Heart left ventricle (tissue), 16 donors: Measurements from ENCODE around the gene SPAG4. TPM values are rescaled to one million over a fixed set of nuclear protein-coding genes. Genes with fewer than 3 reads are reported as not detected.

Source experiments
- ATAC-seq, 4 donors: fragments of 200-7000 bp; cut with Tn5 transposase; one replicate each; pipeline ENCODE4 v1.9.1; 2020 to 2022; ENCODE audit warnings: moderate library complexity in 4 of 4, mild to moderate bottlenecking in 3 of 4, moderate number of reproducible peaks in 1 of 4
- DNase-seq, 5 donors: peaks; one replicate each; pipeline ENCODE4 v3.0.0-alpha.2; 2020
- H3K27ac ChIP-seq, 12 donors: fragments of 200-600 bp; sonication (generic) in 4 of 12; one replicate each; pipeline versions ENCODE4 v1.5.0 to v1.8.0; 2016 to 2022; ENCODE audit warnings: mild to moderate bottlenecking in 2 of 12
- H3K27me3 ChIP-seq, 9 donors: fragments of 200-600 bp; sonication (generic) in 2 of 9; one replicate each; pipeline versions ENCODE4 v1.5.1 to v1.8.0; 2016 to 2022; ENCODE audit warnings: mild to moderate bottlenecking in 3 of 9
- H3K36me3 ChIP-seq, 9 donors: fragments of 200-600 bp; sonication (generic) in 2 of 9; one replicate each; pipeline versions ENCODE4 v1.5.0 to v1.8.0; 2018 to 2022; ENCODE audit warnings: mild to moderate bottlenecking in 2 of 9
- H3K4me1 ChIP-seq, 12 donors: fragments of 200-600 bp; sonication (generic) in 4 of 12; one replicate each; pipeline versions ENCODE4 v1.5.0 to v1.8.0; 2016 to 2022; ENCODE audit warnings: mild to moderate bottlenecking in 3 of 12
- H3K4me3 ChIP-seq, 12 donors: fragments of 200-600 bp; sonication (generic) in 4 of 12; one replicate each; pipeline versions ENCODE4 v1.5.0 to v1.8.0; 2017 to 2022; ENCODE audit warnings: mild to moderate bottlenecking in 9 of 12, moderate library complexity in 4 of 12
- H3K9me3 ChIP-seq, 12 donors: fragments of 200-600 bp; sonication (generic) in 4 of 12; one replicate each; pipeline versions ENCODE4 v1.5.0 to v1.8.0; 2016 to 2022; ENCODE audit warnings: mild to moderate bottlenecking in 1 of 12
- CTCF ChIP-seq, 12 donors: fragments of 200-600 bp; sonication (generic) in 4 of 12; IDR thresholded peaks; one replicate each; pipeline versions ENCODE4 v1.5.0 to v1.8.0; 2018 to 2022; ENCODE audit warnings: antibody characterized with exemption in 12 of 12, mild to moderate bottlenecking in 5 of 12
- POLR2A ChIP-seq, 2 donors: fragments of 450-650 bp; IDR thresholded peaks; one replicate each; pipeline ENCODE4 v1.6.1; 2017; ENCODE audit warnings: antibody characterized with exemption in 2 of 2, mild to moderate bottlenecking in 2 of 2, moderate library complexity in 2 of 2
- WGBS, 4 donors: extraction: QIAGEN DNeasy Blood & Tissue Kit in 2 of 4; methylation state at CpG; one replicate each; pipeline versions ENCODE4 v1.1.5 to v1.1.7; 2013 to 2018; 5-methylcytosine and 5-hydroxymethylcytosine counted together
- intact Hi-C, 10 donors: fragments of 100-400 bp; cut with DNase I; formaldehyde crosslinking; loops; one replicate each; pipeline versions ENCODE4 v1.11.1 to v1.14.2; 2022
- polyA plus RNA-seq, 2 donors: library from polyadenylated mRNA; stranded (reverse); fragments of 200-250 nt; gene quantifications; one replicate each; pipeline ENCODE4 v1.2.3, GENCODE V29; 2013
- total RNA-seq, 9 donors: library from RNA; depleted of rRNA in 2 of 9; stranded (reverse); fragments of >200 nt in 2 of 9; fragmentation: NEBNext Ultra II Directional in 3 of 9; extraction: Animal tissue kit (Norgen Biotek cat#: 25700) in 3 of 9; gene quantifications; one replicate each; pipeline versions ENCODE4 v1.1.0 to v1.2.4, GENCODE V29; 2016 to 2023
- donor health status: ischemic (EF 13 %, LVEDD 7.1; RV severe dilation, severe dysfunction).
- donor health status: healthy with polysubstance abuse.
- donor health status: DM: no; HTN: yes; CAD: no.
- donor health status: DM: no; HTN: no; CAD: no.
- donor health status: ischemic (EF 25% LVEDD 6.9; RV normal size, moderate dysfunction).
- donor health status: ischemic (EF 25% LVEDD 5.7; RV mildly dilated, moderate dysfunction).
- donor health status: healthy.
- donor health status: DM: yes; HTN: yes; CAD: no.
- donor health status: ischemic (EF 35%, LVEDD 5.7; RV mildly dilated, moderate dysfunction).
- donor health status: nonischemic (EF 11% LVEDD 7.7; RV severe dilation, severe dysfunction).
- donor health status: DM: yes; HTN: yes; CAD: no.
- donor health status: PGD.
- donor health status: ischemic (EF 29% LVEDD 5.4; RV normal size, mild dysfunction).
- donor health status: nonischemic (EF 23%, LVEDD 6.1; RV moderate dilation, normal function).

Gene SPAG4
- total and polyA plus RNA-seq, 11 donors = 1.1 to 6.9 (median 4.5) TPM

DNA sequence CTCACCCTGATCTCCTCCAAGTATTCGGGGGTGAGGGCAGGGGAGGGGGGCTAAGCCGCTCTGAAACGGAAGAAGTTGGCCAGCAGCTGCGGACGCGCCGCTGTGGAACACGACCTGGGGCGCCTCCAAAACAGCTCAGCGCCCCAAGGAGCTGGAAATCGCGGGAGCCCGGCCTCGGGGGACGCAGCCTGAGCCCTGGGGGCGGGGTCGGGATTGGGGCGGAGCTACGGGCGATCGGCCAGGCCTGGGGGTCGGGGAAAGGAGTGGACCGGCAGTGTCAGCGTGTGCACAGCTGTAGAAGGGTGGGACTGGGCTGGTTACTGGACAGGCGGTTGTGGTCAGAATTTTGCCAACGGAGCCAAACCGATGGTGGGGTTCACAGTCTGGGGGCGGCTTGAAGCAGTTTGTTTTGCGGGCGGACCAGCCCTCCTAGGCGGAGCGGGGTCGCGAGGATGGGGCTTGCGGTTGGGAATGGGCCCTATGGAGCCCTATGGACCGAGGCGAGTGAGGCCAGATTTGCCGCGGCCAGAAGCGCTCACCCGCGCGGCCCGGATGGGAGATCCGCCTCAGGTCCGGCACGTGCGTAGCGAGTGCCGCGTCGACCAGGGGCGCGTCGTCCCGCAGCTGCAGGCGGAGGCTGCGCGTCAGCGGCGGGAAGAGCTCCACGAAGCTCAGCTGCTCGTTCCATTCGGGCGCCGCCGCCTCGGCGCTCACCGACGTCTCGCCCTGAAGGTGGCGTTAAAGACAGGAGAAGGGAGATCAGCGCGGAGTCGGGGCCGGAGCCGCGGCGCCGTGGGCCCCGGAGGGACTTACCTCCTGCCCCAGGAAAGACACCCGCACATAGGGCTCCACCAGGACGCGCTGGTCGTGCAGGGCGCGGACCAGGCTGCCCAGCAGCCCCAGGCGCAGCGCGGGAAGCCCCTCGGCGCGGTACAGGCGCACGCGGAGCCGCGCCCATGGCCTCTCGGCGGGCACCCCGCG is 14.3 kb upstream of the SPAG4 start:
- 0 to 1% (median 1%) methylated on average over 43 to 103 of the region's 103 CpGs for WGBS, 4 donors
- TF ChIP-seq POLR2A (IDR thresholded peaks at IDR 0.05) = no peak
- peak; percentile 24 to 73 (median 48) for TF ChIP-seq CTCF (IDR thresholded peaks at IDR 0.05)
- ATAC-seq (peak; percentile 76 to 91 (median 86)), DNase-seq (peak; percentile 63 to 89 (median 78))
- H3K27ac ChIP-seq = no peak overlapping the region
- H3K4me3 ChIP-seq = peak overlapping the region; percentile 21 to 63 (median 52)
- peaks cover 0 to 35% (median 13%) of the 10 kb centered on the region in 9 donors for H3K27me3 ChIP-seq
- H3K4me1 ChIP-seq = peaks cover 3 to 19% (median 15%) of the 10 kb centered on the region in 12 donors
- no peaks in the 10 kb centered on the region for H3K9me3 ChIP-seq
- H3K36me3 ChIP-seq = no peaks in the 10 kb centered on the region
- intact Hi-C loops = loop anchor here in 6 of 10 donors (5.0 to 10.0 kb wide), 4 partner anchors 61 to 286 kb away; partner anchors contain the start of genes CPNE1 (in 1 of the 6) and RBM12 (in 1 of the 6)

GRCh38 chr20:35601990-35602389 is 13.6 kb upstream of the SPAG4 start:
- H3K27ac ChIP-seq = no peak overlapping the region
- H3K4me3 ChIP-seq = peak overlapping the region; percentile 21 to 63 (median 52)
- H3K9me3 ChIP-seq = no peaks in the 10 kb centered on the region
- H3K27me3 ChIP-seq = peaks cover 0 to 35% (median 13%) of the 10 kb centered on the region in 9 donors
- ATAC-seq (no peak), DNase-seq (no peak)
- TF ChIP-seq POLR2A (IDR thresholded peaks at IDR 0.05) (no peak), CTCF (IDR thresholded peaks at IDR 0.05) (no peak)
- intact Hi-C loops = loop anchor here in 6 of 10 donors (5.0 to 10.0 kb wide), 4 partner anchors 60 to 285 kb away; partner anchors contain the start of genes CPNE1 (in 1 of the 6) and RBM12 (in 1 of the 6)
- no peaks in the 10 kb centered on the region for H3K36me3 ChIP-seq
- 26 to 52% (median 37%) methylated on average over 15 to 30 of the region's 30 CpGs for WGBS, 4 donors
- peaks cover 3 to 19% (median 15%) of the 10 kb centered on the region in 12 donors for H3K4me1 ChIP-seq

GRCh38 chr20:35602851-35603495 is 12.7 kb upstream of the SPAG4 start:
- no peak overlapping the region for H3K27ac ChIP-seq
- DNase-seq = no peak
- H3K4me3 ChIP-seq = no peak overlapping the region
- TF ChIP-seq CTCF (IDR thresholded peaks at IDR 0.05) (no peak), POLR2A (IDR thresholded peaks at IDR 0.05) (no peak)
- H3K36me3 ChIP-seq = no peaks in the 10 kb centered on the region
- intact Hi-C loops = loop anchor here in 6 of 10 donors (5.0 to 10.0 kb wide), 4 partner anchors 59 to 284 kb away; partner anchors contain the start of genes CPNE1 (in 1 of the 6) and RBM12 (in 1 of the 6)
- H3K9me3 ChIP-seq = no peaks in the 10 kb centered on the region
- 93 to 96% (median 95%) methylated on average over 14 to 15 of the region's 15 CpGs for WGBS, 4 donors
- H3K4me1 ChIP-seq = peaks cover 3 to 19% (median 15%) of the 10 kb centered on the region in 12 donors
- peaks cover 0 to 35% (median 13%) of the 10 kb centered on the region in 9 donors for H3K27me3 ChIP-seq
- ATAC-seq = no peak
